Heart left ventricle (tissue), 13 donors: ENCODE results near the gene SCG5.

Experiments used
- POLR2A ChIP-seq, 2 donors: fragments of 450-650 bp; IDR thresholded peaks; one replicate each; pipeline ENCODE4 v1.6.1; 2017; ENCODE audit warnings: antibody characterized with exemption in 2 of 2, mild to moderate bottlenecking in 2 of 2, moderate library complexity in 2 of 2
- TF ChIP-seq, protein P1 (sequence below), 12 donors: fragments of 200-600 bp; sonication (generic) in 4 of 12; IDR thresholded peaks; one replicate each; pipeline versions ENCODE4 v1.5.0 to v1.8.0; 2018 to 2022; ENCODE audit warnings: antibody characterized with exemption in 12 of 12, mild to moderate bottlenecking in 5 of 12
- donor health status: ischemic (EF 13 %, LVEDD 7.1; RV severe dilation, severe dysfunction).
- donor health status: DM: no; HTN: yes; CAD: no.
- donor health status: DM: no; HTN: no; CAD: no.
- donor health status: ischemic (EF 25% LVEDD 6.9; RV normal size, moderate dysfunction).
- donor health status: ischemic (EF 25% LVEDD 5.7; RV mildly dilated, moderate dysfunction).
- donor health status: ischemic (EF 35%, LVEDD 5.7; RV mildly dilated, moderate dysfunction).
- donor health status: nonischemic (EF 11% LVEDD 7.7; RV severe dilation, severe dysfunction).
- donor health status: DM: yes; HTN: yes; CAD: no.
- donor health status: PGD.
- donor health status: ischemic (EF 29% LVEDD 5.4; RV normal size, mild dysfunction).
- donor health status: nonischemic (EF 23%, LVEDD 6.1; RV moderate dilation, normal function).

DNA sequence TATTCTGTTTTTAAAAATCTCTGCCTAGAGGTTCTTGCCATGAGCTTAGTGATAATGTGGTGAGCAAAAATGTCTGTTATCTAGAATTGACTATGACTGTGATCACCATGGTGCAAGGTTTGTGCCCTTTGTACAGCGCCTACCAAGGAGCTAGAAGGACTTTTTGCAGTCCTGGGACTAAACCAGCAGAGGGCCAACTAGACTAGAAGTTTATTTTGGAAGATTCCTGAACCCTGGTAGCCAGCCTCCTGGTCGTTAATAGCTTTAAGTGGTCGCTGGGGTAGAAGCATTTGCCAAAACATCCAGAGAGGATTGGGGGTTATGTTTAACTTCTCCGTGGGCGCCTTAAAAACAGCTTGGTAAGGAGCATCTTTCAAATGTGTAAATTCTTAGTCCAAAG is 7.8 kb downstream of the SCG5 start:
- TF ChIP-seq, protein P1, sequence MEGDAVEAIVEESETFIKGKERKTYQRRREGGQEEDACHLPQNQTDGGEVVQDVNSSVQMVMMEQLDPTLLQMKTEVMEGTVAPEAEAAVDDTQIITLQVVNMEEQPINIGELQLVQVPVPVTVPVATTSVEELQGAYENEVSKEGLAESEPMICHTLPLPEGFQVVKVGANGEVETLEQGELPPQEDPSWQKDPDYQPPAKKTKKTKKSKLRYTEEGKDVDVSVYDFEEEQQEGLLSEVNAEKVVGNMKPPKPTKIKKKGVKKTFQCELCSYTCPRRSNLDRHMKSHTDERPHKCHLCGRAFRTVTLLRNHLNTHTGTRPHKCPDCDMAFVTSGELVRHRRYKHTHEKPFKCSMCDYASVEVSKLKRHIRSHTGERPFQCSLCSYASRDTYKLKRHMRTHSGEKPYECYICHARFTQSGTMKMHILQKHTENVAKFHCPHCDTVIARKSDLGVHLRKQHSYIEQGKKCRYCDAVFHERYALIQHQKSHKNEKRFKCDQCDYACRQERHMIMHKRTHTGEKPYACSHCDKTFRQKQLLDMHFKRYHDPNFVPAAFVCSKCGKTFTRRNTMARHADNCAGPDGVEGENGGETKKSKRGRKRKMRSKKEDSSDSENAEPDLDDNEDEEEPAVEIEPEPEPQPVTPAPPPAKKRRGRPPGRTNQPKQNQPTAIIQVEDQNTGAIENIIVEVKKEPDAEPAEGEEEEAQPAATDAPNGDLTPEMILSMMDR (IDR thresholded peaks at IDR 0.05), result no peak
- TF ChIP-seq POLR2A (IDR thresholded peaks at IDR 0.05), result no peak
